Measurements from ENCODE around the gene CCDC124. TPM values are rescaled to one million over a fixed set of nuclear protein-coding genes. Genes with fewer than 3 reads are reported as not detected.

Gene CCDC124
- total and polyA plus RNA-seq, 4 donors: 15.8 to 59.3 (median 32.1) TPM

- TF ChIP-seq CTCF (IDR thresholded peaks at IDR 0.05; ENCODE audit: low read depth, low read length, missing input control) (no peak), MAX (IDR thresholded peaks at IDR 0.05) (no peak), EGR1 (IDR thresholded peaks at IDR 0.05; ENCODE audit: low read depth in 2 of 2) (no peak)
Observed at GRCh38 chr19:17949956-17950309, 17.1 kb downstream of the CCDC124 start (continued).

GRCh38 chr19:17950310-17951156 is 17.7 kb downstream of the CCDC124 start:
- no peak for DNase-seq (ENCODE audit: low spot score)

More at GRCh38 chr19:17950310-17951156, 17.7 kb downstream of the CCDC124 start:
- Histone ChIP-seq H3K27me3 (ENCODE audit: control insufficient read depth in 4 of 4, insufficient read depth in 4 of 4, low read length in 3 of 4) (peaks cover 0 to 22% (median 7%) of the 10 kb centered on the region in 4 donors), H3K4me3 (ENCODE audit: low read depth in 1 of 3, low read length in 3 of 3) (no peak overlapping the region), H3K36me3 (ENCODE audit: control insufficient read depth in 4 of 4, insufficient read depth in 3 of 4, low read depth in 1 of 4, low read length in 3 of 4) (no peaks in the 10 kb centered on the region), H3K27ac (ENCODE audit: low read depth in 1 of 2, low read length in 2 of 2) (no peak overlapping the region), H3K9ac (ENCODE audit: low read depth in 1 of 2, low read length in 2 of 2) (no peak overlapping the region), H3K4me1 (ENCODE audit: control insufficient read depth in 4 of 4, insufficient read depth in 4 of 4, low read length in 3 of 4) (peaks cover 6 to 40% (median 14%) of the 10 kb centered on the region in 4 donors), H3K9me3 (ENCODE audit: control insufficient read depth in 4 of 4, low read length in 3 of 4) (no peaks in the 10 kb centered on the region)
- no peak for TF ChIP-seq YY1 (IDR thresholded peaks at IDR 0.05)
- no peak for TF ChIP-seq ATF3 (IDR thresholded peaks at IDR 0.05)
- no peak for TF ChIP-seq FOXA1 (IDR thresholded peaks at IDR 0.05)
- TF ChIP-seq FOXA2 (IDR thresholded peaks at IDR 0.05): no peak
- TF ChIP-seq MAX (IDR thresholded peaks at IDR 0.05): no peak
- TF ChIP-seq RAD21 (IDR thresholded peaks at IDR 0.05): no peak
- TF ChIP-seq SP1 (IDR thresholded peaks at IDR 0.05): no peak
- no peak for TF ChIP-seq HNF4G (IDR thresholded peaks at IDR 0.05)
- TF ChIP-seq ZBTB33 (IDR thresholded peaks at IDR 0.05): no peak
- no peak for TF ChIP-seq TAF1 (conservative IDR thresholded peaks at IDR 0.05)
- TF ChIP-seq JUND (IDR thresholded peaks at IDR 0.05): no peak
- 3% methylated on average over 48 of the region's 48 CpGs for WGBS

All from liver (tissue), 9 donors.